Chondrocyte (in vitro differentiated cells): ENCODE measurements around the gene SLC66A2. TPM values are rescaled to one million over a fixed set of nuclear protein-coding genes. Genes with fewer than 3 reads are reported as not detected.

Source experiments
- DNase-seq: peaks from one replicate; pipeline ENCODE4 v3.0.0; 2021; ENCODE audit warnings: mixed read lengths, low spot score
- H3K27ac Mint-ChIP-seq: one replicate; pipeline ENCODE4 v1.8.0; 2021; ENCODE audit warnings: mild to moderate bottlenecking, moderate library complexity, mixed read lengths; ENCODE audit not compliant: unreplicated experiment
- H3K27me3 Mint-ChIP-seq: 2 replicates; pipeline ENCODE4 v1.8.0; 2021; ENCODE audit warnings: low read depth, mixed read lengths
- H3K36me3 Mint-ChIP-seq: 2 replicates; pipeline ENCODE4 v1.8.0; 2021; ENCODE audit warnings: low read depth, mixed read lengths
- H3K4me1 Mint-ChIP-seq: 2 replicates; pipeline ENCODE4 v1.8.0; 2021; ENCODE audit warnings: low read depth, mild to moderate bottlenecking, mixed read lengths
- H3K4me3 Mint-ChIP-seq: one replicate; pipeline ENCODE4 v1.8.0; 2021; ENCODE audit warnings: mild to moderate bottlenecking, moderate library complexity, mixed read lengths; ENCODE audit not compliant: unreplicated experiment
- H3K9me3 Mint-ChIP-seq: 2 replicates; pipeline ENCODE4 v1.8.0; 2021; ENCODE audit warnings: low read depth, mixed read lengths
- total RNA-seq: library from RNA; stranded (reverse); gene quantifications from 3 replicates; pipeline ENCODE4 v1.2.1, GENCODE V29; 2021
- TF ChIP-seq, protein P1 (sequence below): fragments of 200-600 bp; sonication (generic); IDR thresholded peaks from 2 replicates; pipeline ENCODE4 v1.5.0; 2021; ENCODE audit warnings: antibody characterized with exemption, mild to moderate bottlenecking, moderate library complexity

The SLC66A2 gene
- total RNA-seq, 1 donor from 2014 or later, result 27.6 TPM

DNA sequence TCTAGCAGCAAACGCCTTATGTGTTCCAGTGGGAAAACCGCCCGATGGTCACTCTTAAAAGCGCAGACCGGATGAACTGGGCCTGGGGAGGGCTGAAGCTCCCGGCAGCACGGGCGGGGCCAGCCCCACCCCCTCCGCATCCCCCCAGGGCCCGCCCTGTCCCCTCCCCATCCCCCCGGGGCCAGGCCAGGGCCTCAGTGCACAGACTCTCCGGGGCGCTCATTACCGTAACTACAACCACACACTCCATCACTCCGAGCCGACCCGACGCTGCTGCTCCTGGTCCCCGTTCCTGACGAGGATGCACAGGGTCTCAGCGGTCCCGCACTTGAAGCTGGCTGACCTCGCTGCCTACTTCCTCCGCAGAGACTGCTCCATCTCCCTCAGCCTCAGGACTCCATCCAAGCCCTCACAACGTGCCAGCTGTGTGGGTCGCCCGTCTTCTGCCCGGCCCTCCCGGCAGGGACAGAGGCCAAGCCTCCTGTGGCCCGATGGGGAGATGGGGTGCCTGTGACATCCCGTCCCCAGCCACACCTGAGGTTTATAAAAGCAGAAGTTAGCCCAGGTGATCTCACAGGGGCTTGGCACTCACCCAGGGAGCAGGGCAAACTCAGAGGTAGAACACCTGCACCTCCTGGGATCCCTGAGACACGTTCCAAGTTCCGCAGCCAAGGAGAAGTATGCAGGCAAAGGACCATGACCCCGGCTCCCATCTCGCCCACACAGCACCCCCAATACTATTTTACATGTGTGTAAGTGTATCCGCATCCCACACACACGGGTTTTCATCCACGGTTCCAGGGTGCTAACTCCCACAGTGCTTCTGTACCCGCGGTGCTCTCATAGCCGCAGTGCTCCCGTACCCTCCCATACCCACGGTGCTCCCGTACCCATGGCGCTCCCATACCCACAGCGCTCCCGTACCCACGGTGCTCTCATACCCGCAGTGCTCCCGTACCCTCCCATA is 36.0 kb downstream of the SLC66A2 start:
- peak; percentile 68 for DNase-seq
- Mint-ChIP-seq H3K9me3 (no peaks in the 10 kb centered on the region), H3K4me1 (no peaks in the 10 kb centered on the region), H3K4me3 (no peak overlapping the region), H3K27me3 (no peaks in the 10 kb centered on the region), H3K36me3 (peaks cover 20% of the 10 kb centered on the region), H3K27ac (no peak overlapping the region)
- TF ChIP-seq, protein P1, sequence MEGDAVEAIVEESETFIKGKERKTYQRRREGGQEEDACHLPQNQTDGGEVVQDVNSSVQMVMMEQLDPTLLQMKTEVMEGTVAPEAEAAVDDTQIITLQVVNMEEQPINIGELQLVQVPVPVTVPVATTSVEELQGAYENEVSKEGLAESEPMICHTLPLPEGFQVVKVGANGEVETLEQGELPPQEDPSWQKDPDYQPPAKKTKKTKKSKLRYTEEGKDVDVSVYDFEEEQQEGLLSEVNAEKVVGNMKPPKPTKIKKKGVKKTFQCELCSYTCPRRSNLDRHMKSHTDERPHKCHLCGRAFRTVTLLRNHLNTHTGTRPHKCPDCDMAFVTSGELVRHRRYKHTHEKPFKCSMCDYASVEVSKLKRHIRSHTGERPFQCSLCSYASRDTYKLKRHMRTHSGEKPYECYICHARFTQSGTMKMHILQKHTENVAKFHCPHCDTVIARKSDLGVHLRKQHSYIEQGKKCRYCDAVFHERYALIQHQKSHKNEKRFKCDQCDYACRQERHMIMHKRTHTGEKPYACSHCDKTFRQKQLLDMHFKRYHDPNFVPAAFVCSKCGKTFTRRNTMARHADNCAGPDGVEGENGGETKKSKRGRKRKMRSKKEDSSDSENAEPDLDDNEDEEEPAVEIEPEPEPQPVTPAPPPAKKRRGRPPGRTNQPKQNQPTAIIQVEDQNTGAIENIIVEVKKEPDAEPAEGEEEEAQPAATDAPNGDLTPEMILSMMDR, result no peak

DNA sequence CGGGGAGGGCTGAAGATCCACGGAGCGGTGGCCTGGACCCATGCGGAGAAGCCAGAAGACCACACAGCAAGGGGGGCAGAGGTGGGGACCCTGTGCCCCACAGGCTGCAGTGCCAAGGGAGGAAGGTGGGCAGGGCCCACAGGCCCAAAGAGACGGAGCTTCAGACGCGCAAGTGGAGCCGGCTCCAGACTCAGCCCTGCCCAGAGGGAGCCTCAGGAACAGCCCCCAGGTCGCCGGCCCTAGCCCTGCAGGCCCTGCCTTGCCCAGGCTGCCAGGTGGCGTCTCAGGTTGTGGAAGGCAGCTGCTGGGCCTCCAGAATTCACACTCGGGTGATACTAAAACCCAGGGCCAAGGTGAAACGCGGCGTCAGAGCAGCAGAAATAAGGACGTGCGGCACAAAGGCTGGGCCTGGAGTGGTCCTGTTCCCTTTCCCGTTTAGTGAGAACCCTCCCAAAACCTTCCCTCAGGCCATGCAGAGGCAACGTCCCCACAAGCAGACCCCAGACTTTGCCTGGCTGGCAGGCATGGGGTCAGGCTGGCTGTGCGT is 36.8 kb downstream of the SLC66A2 start:
- no peak overlapping the region for H3K27ac Mint-ChIP-seq
- TF ChIP-seq, protein P1, result no peak
- H3K4me3 Mint-ChIP-seq, result no peak overlapping the region
- peaks cover 21% of the 10 kb centered on the region for H3K36me3 Mint-ChIP-seq
- no peaks in the 10 kb centered on the region for H3K9me3 Mint-ChIP-seq
- no peaks in the 10 kb centered on the region for H3K27me3 Mint-ChIP-seq
- no peaks in the 10 kb centered on the region for H3K4me1 Mint-ChIP-seq
- peak; percentile 75 for DNase-seq

DNA sequence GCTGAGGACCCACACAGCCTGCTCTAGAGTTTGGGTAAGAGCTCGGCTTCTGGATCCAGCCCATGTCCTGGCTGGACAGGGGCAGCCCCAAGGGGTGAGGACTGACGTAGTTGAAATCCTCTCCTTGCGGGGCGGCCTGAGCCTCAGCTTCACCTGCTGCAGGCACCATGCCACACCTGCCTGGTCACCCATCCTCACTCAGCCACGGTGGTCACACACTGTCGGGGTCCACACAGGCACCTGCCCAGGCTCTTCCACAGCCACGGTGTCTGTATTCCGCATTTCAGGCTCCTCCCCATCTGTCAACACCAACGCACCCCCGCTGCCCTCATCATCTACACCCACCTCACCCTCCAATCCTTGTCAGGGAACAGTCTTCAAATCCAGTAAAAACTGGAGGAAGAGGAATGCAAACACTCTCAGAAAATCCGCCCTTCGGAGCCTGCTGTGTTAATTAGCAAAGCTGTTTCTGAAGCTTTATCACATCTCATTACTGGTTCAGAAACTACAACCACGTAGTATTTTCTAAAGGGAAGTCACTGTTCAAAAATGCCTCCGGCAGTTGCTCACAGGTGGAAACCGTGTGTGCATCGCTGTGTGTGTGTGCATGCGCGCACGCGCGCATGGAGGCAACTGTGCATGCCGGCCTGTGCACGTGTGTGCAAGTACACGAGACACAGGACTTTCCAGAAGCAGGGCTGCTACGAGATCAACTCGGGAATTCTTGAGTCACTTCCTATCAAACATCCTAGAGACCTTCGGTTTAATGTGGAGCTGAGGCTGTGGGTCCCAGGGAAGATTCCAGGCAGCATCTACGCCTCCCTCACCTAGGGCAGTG is 38.2 kb downstream of the SLC66A2 start:
- peaks cover 4% of the 10 kb centered on the region for H3K4me1 Mint-ChIP-seq
- H3K27ac Mint-ChIP-seq, result no peak overlapping the region
- peak; percentile 87 for DNase-seq
- TF ChIP-seq, protein P1, result no peak
- H3K4me3 Mint-ChIP-seq, result no peak overlapping the region
- no peaks in the 10 kb centered on the region for H3K27me3 Mint-ChIP-seq
- peaks cover 3% of the 10 kb centered on the region for H3K9me3 Mint-ChIP-seq
- H3K36me3 Mint-ChIP-seq, result peaks cover 24% of the 10 kb centered on the region

DNA sequence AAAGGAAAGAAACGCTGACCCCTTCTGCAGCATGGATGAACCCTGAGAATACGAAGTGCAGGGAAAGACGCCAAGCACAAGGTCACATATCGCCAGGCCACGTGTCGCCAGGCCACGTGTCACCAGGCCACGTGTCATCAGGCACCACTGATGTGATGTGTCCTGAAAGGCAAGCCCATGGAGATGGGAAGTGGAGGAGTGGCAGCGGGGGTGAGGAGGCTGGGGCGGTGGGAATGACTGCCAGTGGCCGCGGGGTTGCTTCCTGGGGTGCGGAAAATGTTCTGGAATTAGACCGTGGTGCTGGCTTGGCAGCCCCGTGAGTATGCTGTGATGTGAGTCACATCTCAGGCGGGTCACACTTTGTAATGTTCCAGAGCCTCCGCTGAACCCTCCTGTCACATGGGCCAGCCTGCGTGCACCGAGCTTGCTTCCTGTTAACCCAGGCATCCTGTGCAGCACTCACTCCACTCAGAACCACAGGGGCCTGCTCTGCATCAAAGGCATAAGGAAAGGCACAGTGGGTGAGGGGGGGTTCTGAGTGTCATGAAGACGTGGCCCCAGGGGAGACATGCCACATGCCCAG is 39.0 kb downstream of the SLC66A2 start:
- H3K27ac Mint-ChIP-seq, result peak overlapping the region; percentile 59
- peaks cover 5% of the 10 kb centered on the region for H3K4me1 Mint-ChIP-seq
- peak; percentile 74 for DNase-seq
- H3K36me3 Mint-ChIP-seq, result peaks cover 23% of the 10 kb centered on the region
- H3K9me3 Mint-ChIP-seq, result peaks cover 3% of the 10 kb centered on the region
- no peaks in the 10 kb centered on the region for H3K27me3 Mint-ChIP-seq
- TF ChIP-seq, protein P1, result no peak
- H3K4me3 Mint-ChIP-seq, result no peak overlapping the region
